Measurements from ENCODE around the gene NDFIP1.

DNA sequence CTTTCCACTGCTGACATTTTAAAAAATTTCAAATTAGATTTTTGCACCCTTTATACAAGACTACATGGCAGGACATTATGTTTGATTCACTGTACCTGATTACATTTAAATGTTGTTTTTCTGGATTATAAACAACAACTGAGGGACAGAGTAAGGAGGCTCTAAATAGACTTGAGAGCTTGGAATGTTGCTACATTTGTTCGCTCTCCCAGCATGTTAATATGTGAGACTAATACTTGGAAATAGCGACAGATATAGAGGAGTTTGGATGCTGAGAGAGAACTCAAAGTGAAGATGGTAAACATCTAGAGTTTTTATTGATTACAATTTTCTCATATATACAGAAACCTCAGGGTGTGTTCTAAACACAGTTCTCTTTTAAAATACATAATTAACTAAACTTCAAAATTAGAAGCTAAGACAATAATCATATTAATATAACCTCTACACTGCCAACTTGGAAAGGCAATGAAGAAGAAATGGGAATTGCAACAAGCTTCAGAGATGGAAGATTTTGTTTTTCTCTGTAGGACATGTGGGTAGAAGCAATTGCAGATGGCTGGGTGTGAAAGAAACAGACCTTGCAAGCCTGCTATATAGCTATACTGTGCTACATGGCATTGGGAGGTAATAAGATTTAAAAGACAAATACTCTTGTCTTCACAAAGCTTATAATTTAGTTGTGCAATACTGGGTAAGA, 1.4 kb upstream of the NDFIP1 start:
- TF ChIP-seq, protein P1, sequence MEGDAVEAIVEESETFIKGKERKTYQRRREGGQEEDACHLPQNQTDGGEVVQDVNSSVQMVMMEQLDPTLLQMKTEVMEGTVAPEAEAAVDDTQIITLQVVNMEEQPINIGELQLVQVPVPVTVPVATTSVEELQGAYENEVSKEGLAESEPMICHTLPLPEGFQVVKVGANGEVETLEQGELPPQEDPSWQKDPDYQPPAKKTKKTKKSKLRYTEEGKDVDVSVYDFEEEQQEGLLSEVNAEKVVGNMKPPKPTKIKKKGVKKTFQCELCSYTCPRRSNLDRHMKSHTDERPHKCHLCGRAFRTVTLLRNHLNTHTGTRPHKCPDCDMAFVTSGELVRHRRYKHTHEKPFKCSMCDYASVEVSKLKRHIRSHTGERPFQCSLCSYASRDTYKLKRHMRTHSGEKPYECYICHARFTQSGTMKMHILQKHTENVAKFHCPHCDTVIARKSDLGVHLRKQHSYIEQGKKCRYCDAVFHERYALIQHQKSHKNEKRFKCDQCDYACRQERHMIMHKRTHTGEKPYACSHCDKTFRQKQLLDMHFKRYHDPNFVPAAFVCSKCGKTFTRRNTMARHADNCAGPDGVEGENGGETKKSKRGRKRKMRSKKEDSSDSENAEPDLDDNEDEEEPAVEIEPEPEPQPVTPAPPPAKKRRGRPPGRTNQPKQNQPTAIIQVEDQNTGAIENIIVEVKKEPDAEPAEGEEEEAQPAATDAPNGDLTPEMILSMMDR (IDR thresholded peaks at IDR 0.05) = no peak
- TF ChIP-seq, protein P2, sequence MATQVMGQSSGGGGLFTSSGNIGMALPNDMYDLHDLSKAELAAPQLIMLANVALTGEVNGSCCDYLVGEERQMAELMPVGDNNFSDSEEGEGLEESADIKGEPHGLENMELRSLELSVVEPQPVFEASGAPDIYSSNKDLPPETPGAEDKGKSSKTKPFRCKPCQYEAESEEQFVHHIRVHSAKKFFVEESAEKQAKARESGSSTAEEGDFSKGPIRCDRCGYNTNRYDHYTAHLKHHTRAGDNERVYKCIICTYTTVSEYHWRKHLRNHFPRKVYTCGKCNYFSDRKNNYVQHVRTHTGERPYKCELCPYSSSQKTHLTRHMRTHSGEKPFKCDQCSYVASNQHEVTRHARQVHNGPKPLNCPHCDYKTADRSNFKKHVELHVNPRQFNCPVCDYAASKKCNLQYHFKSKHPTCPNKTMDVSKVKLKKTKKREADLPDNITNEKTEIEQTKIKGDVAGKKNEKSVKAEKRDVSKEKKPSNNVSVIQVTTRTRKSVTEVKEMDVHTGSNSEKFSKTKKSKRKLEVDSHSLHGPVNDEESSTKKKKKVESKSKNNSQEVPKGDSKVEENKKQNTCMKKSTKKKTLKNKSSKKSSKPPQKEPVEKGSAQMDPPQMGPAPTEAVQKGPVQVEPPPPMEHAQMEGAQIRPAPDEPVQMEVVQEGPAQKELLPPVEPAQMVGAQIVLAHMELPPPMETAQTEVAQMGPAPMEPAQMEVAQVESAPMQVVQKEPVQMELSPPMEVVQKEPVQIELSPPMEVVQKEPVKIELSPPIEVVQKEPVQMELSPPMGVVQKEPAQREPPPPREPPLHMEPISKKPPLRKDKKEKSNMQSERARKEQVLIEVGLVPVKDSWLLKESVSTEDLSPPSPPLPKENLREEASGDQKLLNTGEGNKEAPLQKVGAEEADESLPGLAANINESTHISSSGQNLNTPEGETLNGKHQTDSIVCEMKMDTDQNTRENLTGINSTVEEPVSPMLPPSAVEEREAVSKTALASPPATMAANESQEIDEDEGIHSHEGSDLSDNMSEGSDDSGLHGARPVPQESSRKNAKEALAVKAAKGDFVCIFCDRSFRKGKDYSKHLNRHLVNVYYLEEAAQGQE (IDR thresholded peaks at IDR 0.05; ENCODE audit: insufficient read depth in 1 of 2, low read depth in 2 of 2, low read length in 1 of 2) = no peak
- no peak for TF ChIP-seq POLR2AphosphoS5 (IDR thresholded peaks at IDR 0.05; ENCODE audit: low read depth, low read length)
- no peak for TF ChIP-seq SIN3A (IDR thresholded peaks at IDR 0.05; ENCODE audit: borderline replicate concordance, insufficient read depth, low read depth, low read length)
